RWPE2 (cell line): ENCODE results near the gene GNGT2.

ENCODE experiments used
- ATAC-seq: fragments of 200-7000 bp; cut with Tn5 transposase; 3 replicates; pipeline ENCODE4 v1.9.1; 2021; ENCODE audit warnings: low read depth
- DNase-seq: peaks from one replicate; pipeline ENCODE4 v3.0.0-alpha.2; 2020; ENCODE audit warnings: low spot score
- H3K27ac ChIP-seq: fragments of 450-650 bp; 2 replicates; pipeline ENCODE4 v1.5.1; 2017; ENCODE audit warnings: mild to moderate bottlenecking; ENCODE audit not compliant: poor library complexity, severe bottlenecking
- H3K27me3 ChIP-seq: fragments of 250-450 bp; sonication (Bioruptor Pico); 2 replicates; pipeline ENCODE4 v1.5.1; 2021; ENCODE audit warnings: mild to moderate bottlenecking, moderate library complexity; ENCODE audit not compliant: insufficient read depth, poor library complexity, severe bottlenecking
- H3K36me3 ChIP-seq: fragments of 250-450 bp; sonication (Bioruptor Pico); 2 replicates; pipeline ENCODE4 v1.5.1; 2020; ENCODE audit warnings: low read depth, mild to moderate bottlenecking, moderate library complexity
- H3K4me1 ChIP-seq: fragments of 250-450 bp; sonication (Bioruptor Pico); 2 replicates; pipeline ENCODE4 v1.5.1; 2021; ENCODE audit warnings: mild to moderate bottlenecking, moderate library complexity; ENCODE audit not compliant: insufficient read depth, poor library complexity, severe bottlenecking
- H3K4me3 ChIP-seq: fragments of 250-450 bp; sonication (Bioruptor Pico); 2 replicates; pipeline ENCODE4 v1.5.1; 2021; ENCODE audit warnings: mild to moderate bottlenecking, moderate library complexity; ENCODE audit not compliant: severe bottlenecking
- H3K9me3 ChIP-seq: fragments of 250-450 bp; sonication (Bioruptor Pico); 2 replicates; pipeline ENCODE4 v1.5.1; 2021; ENCODE audit warnings: mild to moderate bottlenecking, moderate library complexity; ENCODE audit not compliant: severe bottlenecking
- CTCF ChIP-seq: fragments of 450-650 bp; IDR thresholded peaks from one replicate; pipeline ENCODE4 v1.5.1; 2017; ENCODE audit warnings: mild to moderate bottlenecking, moderate library complexity; ENCODE audit not compliant: poor library complexity, severe bottlenecking

Gene GNGT2

GRCh38 chr17:49252148-49252695, 41.8 kb upstream of the GNGT2 start:
- no peak for TF ChIP-seq CTCF
- no peak overlapping the region for H3K27ac ChIP-seq
- peak; percentile 44; the same call in 1 of the 3 replicates for ATAC-seq
- no peak for DNase-seq
- no peaks in the 10 kb centered on the region for H3K4me1 ChIP-seq
- no peaks in the 10 kb centered on the region for H3K27me3 ChIP-seq
- H3K4me3 ChIP-seq, result no peak overlapping the region
- no peaks in the 10 kb centered on the region for H3K36me3 ChIP-seq
- H3K9me3 ChIP-seq, result no peaks in the 10 kb centered on the region

- H3K4me3 ChIP-seq, result no peak overlapping the region
- no peak for TF ChIP-seq CTCF
- ATAC-seq (no peak), DNase-seq (no peak)
- H3K27ac ChIP-seq, result no peak overlapping the region
- H3K27me3 ChIP-seq, result no peaks in the 10 kb centered on the region
- no peaks in the 10 kb centered on the region for H3K36me3 ChIP-seq
- no peaks in the 10 kb centered on the region for H3K9me3 ChIP-seq
- H3K4me1 ChIP-seq, result no peaks in the 10 kb centered on the region
Measured at GRCh38 chr17:49249890-49250522, 39.6 kb upstream of the GNGT2 start.

GRCh38 chr17:49249292-49249794, 39.0 kb upstream of the GNGT2 start:
- H3K9me3 ChIP-seq, result no peaks in the 10 kb centered on the region
- ATAC-seq (peak; percentile 64), DNase-seq (peak; percentile 64)
- no peaks in the 10 kb centered on the region for H3K36me3 ChIP-seq
- H3K27me3 ChIP-seq, result no peaks in the 10 kb centered on the region
- no peak overlapping the region for H3K27ac ChIP-seq
- H3K4me3 ChIP-seq, result no peak overlapping the region
- no peaks in the 10 kb centered on the region for H3K4me1 ChIP-seq
- TF ChIP-seq CTCF, result no peak

GRCh38 chr17:49247944-49248343, 37.6 kb upstream of the GNGT2 start:
- no peak for TF ChIP-seq CTCF
- no peaks in the 10 kb centered on the region for H3K27me3 ChIP-seq
- ATAC-seq (no peak), DNase-seq (no peak)
- no peak overlapping the region for H3K27ac ChIP-seq
- no peak overlapping the region for H3K4me3 ChIP-seq
- no peaks in the 10 kb centered on the region for H3K36me3 ChIP-seq
- H3K9me3 ChIP-seq, result no peaks in the 10 kb centered on the region
- no peaks in the 10 kb centered on the region for H3K4me1 ChIP-seq

- Histone ChIP-seq H3K4me3 (no peak overlapping the region), H3K27ac (no peak overlapping the region), H3K4me1 (no peaks in the 10 kb centered on the region), H3K9me3 (no peaks in the 10 kb centered on the region), H3K27me3 (no peaks in the 10 kb centered on the region), H3K36me3 (no peaks in the 10 kb centered on the region)
- ATAC-seq, result no peak
- no peak for TF ChIP-seq CTCF
- no peak for DNase-seq
Measured at GRCh38 chr17:49244839-49245238, 34.5 kb upstream of the GNGT2 start.
